Activated CD4-positive, alpha-beta memory T cell treated with anti-CD3 and anti-CD28 coated beads, Interleukin-2, amount 10 ng/mL, durations not matched to agents 7 days and 5 days (primary cell): ENCODE results near the gene NXPE3. TPM values are rescaled to one million over a fixed set of nuclear protein-coding genes. Genes with fewer than 3 reads are reported as not detected.
"Not testable (repeated sequence)": the region's sequence is repeated elsewhere in the genome, so short reads cannot be mapped to it uniquely, and the experiment has no call there.

Source experiments
- CTCF ChIA-PET: fragments of 350-600 bp; sonication (Branson Sonifier 250); formaldehyde crosslinking; loops from one replicate; lab custom pipeline; 2021; ENCODE audit warnings: antibody characterized with exemption, inconsistent platforms; lab: Charles Lee
- POLR2A ChIA-PET: fragments of 350-600 bp; sonication (Branson Sonifier 250); formaldehyde crosslinking; loops from one replicate; lab custom pipeline; 2021; ENCODE audit warnings: antibody characterized with exemption; lab: Charles Lee
- DNase-seq: peaks from one replicate; pipeline ENCODE4 v3.0.0-alpha.2; 2020
- H3K27ac Mint-ChIP-seq: one replicate; pipeline ENCODE4 v1.8.0; 2021; ENCODE audit warnings: mild to moderate bottlenecking, mixed read lengths
- H3K27me3 Mint-ChIP-seq: one replicate; pipeline ENCODE4 v1.8.0; 2021; ENCODE audit warnings: mixed read lengths
- H3K36me3 Mint-ChIP-seq: one replicate; pipeline ENCODE4 v1.8.0; 2021; ENCODE audit warnings: low read depth, mixed read lengths
- H3K4me1 Mint-ChIP-seq: one replicate; pipeline ENCODE4 v1.8.0; 2021; ENCODE audit warnings: mixed read lengths
- H3K4me3 Mint-ChIP-seq: one replicate; pipeline ENCODE4 v1.8.0; 2021; ENCODE audit warnings: mild to moderate bottlenecking, mixed read lengths
- H3K9me3 Mint-ChIP-seq: one replicate; pipeline ENCODE4 v1.8.0; 2021; ENCODE audit warnings: mixed read lengths
- total RNA-seq, 2 experiments: library from RNA; stranded (reverse); gene quantifications; one replicate each; pipeline ENCODE4 v1.2.3, GENCODE V29; 2021

The NXPE3 gene
- 10 to 100 TPM; 22.4 to 23.6 TPM for total RNA-seq

- no peaks in the 10 kb centered on the region for H3K27me3 Mint-ChIP-seq
- peaks cover 46% of the 10 kb centered on the region for H3K4me1 Mint-ChIP-seq
- peak; percentile 94 for DNase-seq
- no peaks in the 10 kb centered on the region for H3K9me3 Mint-ChIP-seq
- H3K36me3 Mint-ChIP-seq, result peaks cover 15% of the 10 kb centered on the region
- CTCF ChIA-PET, result interaction anchor here (0.6 to 2.0 kb wide), 18 partner anchors 9 to 135 kb away, joined by 3 to 14 read pairs (median 3); partner anchors contain the start of genes CEP97 and RPL24
- peak within 1 kb of the TSS; percentile 85 for H3K4me3 Mint-ChIP-seq
- POLR2A ChIA-PET, result interaction anchor here (0.7 to 1.8 kb wide), 13 partner anchors 10 to 450 kb away, joined by 3 to 26 read pairs (median 6); partner anchors contain the start of genes CEP97, NFKBIZ, RPL24 and ZBTB11
- peak within 1 kb of the TSS; percentile 87 for H3K27ac Mint-ChIP-seq
These were observed at the start of gene NXPE3 for GRCh38 chr3:101779047-101779821. TSS of gene NXPE3 (plus strand) at chr3:101779211. CDS start at chr3:101785597, 6,386 bp downstream.

GRCh38 chr3:101729586-101729985 is 49.4 kb upstream of the NXPE3 start:
- peaks cover 67% of the 10 kb centered on the region for H3K36me3 Mint-ChIP-seq
- ChIA-PET POLR2A (no interaction called here), CTCF (no interaction called here)
- H3K4me3 Mint-ChIP-seq, result no peak overlapping the region
- no peak overlapping the region for H3K27ac Mint-ChIP-seq
- DNase-seq, result no peak
- no peaks in the 10 kb centered on the region for H3K9me3 Mint-ChIP-seq
- peaks cover 26% of the 10 kb centered on the region for H3K4me1 Mint-ChIP-seq
- H3K27me3 Mint-ChIP-seq, result no peaks in the 10 kb centered on the region

GRCh38 chr3:101730839-101731238 is 48.2 kb upstream of the NXPE3 start:
- H3K36me3 Mint-ChIP-seq, result peaks cover 80% of the 10 kb centered on the region
- H3K9me3 Mint-ChIP-seq, result no peaks in the 10 kb centered on the region
- no peak overlapping the region for H3K4me3 Mint-ChIP-seq
- POLR2A ChIA-PET, result no interaction called here
- no peak for DNase-seq
- no peaks in the 10 kb centered on the region for H3K27me3 Mint-ChIP-seq
- CTCF ChIA-PET, result interaction anchor here (1.2 kb wide), 1 partner anchor 10 kb away, joined by 3 read pairs; no protein-coding TSS in a partner anchor
- no peak overlapping the region for H3K27ac Mint-ChIP-seq
- H3K4me1 Mint-ChIP-seq, result peaks cover 21% of the 10 kb centered on the region

- H3K27me3 Mint-ChIP-seq, result no peaks in the 10 kb centered on the region
- no peak for DNase-seq
- H3K36me3 Mint-ChIP-seq, result peaks cover 87% of the 10 kb centered on the region
- H3K9me3 Mint-ChIP-seq, result peaks cover 5% of the 10 kb centered on the region
- peaks cover 8% of the 10 kb centered on the region for H3K4me1 Mint-ChIP-seq
- no peak overlapping the region for H3K27ac Mint-ChIP-seq
- ChIA-PET POLR2A (interaction anchor here (0.8 to 1.3 kb wide), 2 partner anchors 7 to 9 kb away, joined by 3 to 5 read pairs; partner anchors contain the start of gene CEP97), CTCF (no interaction called here)
- no peak overlapping the region for H3K4me3 Mint-ChIP-seq
These were observed 46.8 kb upstream of the NXPE3 start for GRCh38 chr3:101732240-101732641.

- CTCF ChIA-PET, result no interaction called here
- no peak overlapping the region for H3K4me3 Mint-ChIP-seq
- H3K27ac Mint-ChIP-seq, result no peak overlapping the region
- no peak for DNase-seq
- H3K4me1 Mint-ChIP-seq, result no peaks in the 10 kb centered on the region
- peaks cover 5% of the 10 kb centered on the region for H3K9me3 Mint-ChIP-seq
- peaks cover 79% of the 10 kb centered on the region for H3K36me3 Mint-ChIP-seq
- POLR2A ChIA-PET, result interaction anchor here (1.9 kb wide), 1 partner anchor 10 kb away, joined by 6 read pairs; no protein-coding TSS in a partner anchor
- no peaks in the 10 kb centered on the region for H3K27me3 Mint-ChIP-seq
These were observed 43.2 kb upstream of the NXPE3 start for GRCh38 chr3:101735833-101736232.

GRCh38 chr3:101741914-101742313 is 37.1 kb upstream of the NXPE3 start:
- POLR2A ChIA-PET, result interaction anchor here (1.2 kb wide), 1 partner anchor 9 kb away, joined by 3 read pairs; no protein-coding TSS in a partner anchor
- H3K27me3 Mint-ChIP-seq, H3K27ac Mint-ChIP-seq, H3K4me3 Mint-ChIP-seq, DNase-seq, H3K9me3 Mint-ChIP-seq, H3K4me1 Mint-ChIP-seq, CTCF ChIA-PET: not testable (repeated sequence)
- H3K36me3 Mint-ChIP-seq, result peaks cover 54% of the 10 kb centered on the region

GRCh38 chr3:101744811-101745210 is 34.2 kb upstream of the NXPE3 start:
- Mint-ChIP-seq H3K9me3 (peaks cover 4% of the 10 kb centered on the region), H3K27ac (no peak overlapping the region), H3K4me1 (peaks cover 6% of the 10 kb centered on the region), H3K27me3 (no peaks in the 10 kb centered on the region), H3K4me3 (no peak overlapping the region), H3K36me3 (peaks cover 42% of the 10 kb centered on the region)
- ChIA-PET POLR2A (no interaction called here), CTCF (interaction anchor here (1.3 to 1.6 kb wide), 2 partner anchors 18 to 58 kb away, joined by 3 to 7 read pairs; no protein-coding TSS in a partner anchor)
- DNase-seq, result no peak

GRCh38 chr3:101745934-101746333 is 33.1 kb upstream of the NXPE3 start:
- POLR2A ChIA-PET, H3K27me3 Mint-ChIP-seq, H3K9me3 Mint-ChIP-seq, H3K27ac Mint-ChIP-seq, CTCF ChIA-PET, H3K4me1 Mint-ChIP-seq, H3K4me3 Mint-ChIP-seq, DNase-seq: not testable (repeated sequence)
- peaks cover 48% of the 10 kb centered on the region for H3K36me3 Mint-ChIP-seq

GRCh38 chr3:101753386-101754113 is 25.5 kb upstream of the NXPE3 start:
- POLR2A ChIA-PET, H3K9me3 Mint-ChIP-seq, H3K27me3 Mint-ChIP-seq: not testable (repeated sequence)
- Mint-ChIP-seq H3K27ac (peak overlapping the region; percentile 59), H3K36me3 (peaks cover 66% of the 10 kb centered on the region), H3K4me1 (peaks cover 29% of the 10 kb centered on the region), H3K4me3 (peak overlapping the region; percentile 21)
- peak; percentile 69 for DNase-seq
- CTCF ChIA-PET, result interaction anchor here (0.7 kb wide), 1 partner anchor 11 kb away, joined by 6 read pairs; no protein-coding TSS in a partner anchor

- no peaks in the 10 kb centered on the region for H3K9me3 Mint-ChIP-seq
- H3K27ac Mint-ChIP-seq, result no peak overlapping the region
- H3K36me3 Mint-ChIP-seq, result peaks cover 67% of the 10 kb centered on the region
- POLR2A ChIA-PET, result no interaction called here
- CTCF ChIA-PET, result no interaction called here
- no peaks in the 10 kb centered on the region for H3K27me3 Mint-ChIP-seq
- peaks cover 30% of the 10 kb centered on the region for H3K4me1 Mint-ChIP-seq
- no peak for DNase-seq
- no peak overlapping the region for H3K4me3 Mint-ChIP-seq
These were observed 20.8 kb upstream of the NXPE3 start for GRCh38 chr3:101758224-101758623.

- no peak for DNase-seq
- ChIA-PET CTCF (no interaction called here), POLR2A (interaction anchor here (0.7 kb wide), 1 partner anchor 37 kb away, joined by 4 read pairs; the partner anchor contains the start of gene CEP97)
- Mint-ChIP-seq H3K27me3 (no peaks in the 10 kb centered on the region), H3K36me3 (peaks cover 58% of the 10 kb centered on the region), H3K4me3 (no peak overlapping the region), H3K27ac (no peak overlapping the region), H3K9me3 (no peaks in the 10 kb centered on the region), H3K4me1 (peaks cover 18% of the 10 kb centered on the region)
These were observed 16.9 kb upstream of the NXPE3 start for GRCh38 chr3:101762041-101762646.

- POLR2A ChIA-PET, result not testable (repeated sequence)
These were observed 1.2 kb upstream of the NXPE3 start for GRCh38 chr3:101777745-101778281.

More at GRCh38 chr3:101777745-101778281, 1.2 kb upstream of the NXPE3 start:
- H3K36me3 Mint-ChIP-seq, H3K4me3 Mint-ChIP-seq, H3K9me3 Mint-ChIP-seq, H3K27me3 Mint-ChIP-seq, DNase-seq, CTCF ChIA-PET: not testable (repeated sequence)
- Mint-ChIP-seq H3K27ac (peak overlapping the region; percentile 9), H3K4me1 (peaks cover 37% of the 10 kb centered on the region)
